SH-SY5Y (cell line): Measurements from ENCODE around the gene DAPK1.

Experiments
- GATA2 ChIP-seq: IDR thresholded peaks from 2 replicates; pipeline ENCODE4 v1.6.1; 2011; ENCODE audit warnings: mild to moderate bottlenecking, low read depth, low read length
- GATA3 ChIP-seq: IDR thresholded peaks from 2 replicates; pipeline ENCODE4 v1.6.1; 2011; ENCODE audit warnings: low read depth, mild to moderate bottlenecking, low read length, moderate library complexity

- TF ChIP-seq GATA3 (no peak), GATA2 (no peak)
Measured at GRCh38 chr9:87678650-87679355, 181.1 kb downstream of the DAPK1 start.
